Pons (tissue), 1 donor: ENCODE results near the gene VGLL4.

Experiments
- DNase-seq: peaks from one replicate; pipeline ENCODE4 v3.0.0-alpha.2; 2016; ENCODE audit warnings: low spot score

VGLL4 gene

GRCh38 chr3:11565492-11565891 is 78.2 kb downstream of the VGLL4 start:
- no peak for DNase-seq

- no peak for DNase-seq
Measured at GRCh38 chr3:11565072-11565471, 78.6 kb downstream of the VGLL4 start.

- no peak for DNase-seq
Measured at GRCh38 chr3:11564577-11565001, 79.1 kb downstream of the VGLL4 start.

- DNase-seq: no peak
Measured at GRCh38 chr3:11563865-11564185, 79.9 kb downstream of the VGLL4 start.

- no peak for DNase-seq
Measured at GRCh38 chr3:11563159-11563864, 80.4 kb downstream of the VGLL4 start.

- no peak for DNase-seq
Measured at GRCh38 chr3:11562277-11562881, 81.3 kb downstream of the VGLL4 start.

- no peak for DNase-seq
Measured at GRCh38 chr3:11560746-11561145, 83.0 kb downstream of the VGLL4 start.

GRCh38 chr3:11559816-11560633 is 83.7 kb downstream of the VGLL4 start:
- DNase-seq: no peak

- no peak for DNase-seq
Measured at GRCh38 chr3:11558918-11559815, 84.5 kb downstream of the VGLL4 start.

- DNase-seq: no peak
Measured at GRCh38 chr3:11558411-11558903, 85.3 kb downstream of the VGLL4 start.

- no peak for DNase-seq
Measured at GRCh38 chr3:11558002-11558401, 85.7 kb downstream of the VGLL4 start.

GRCh38 chr3:11556851-11557644 is 86.7 kb downstream of the VGLL4 start:
- no peak for DNase-seq

- DNase-seq: no peak
Measured at GRCh38 chr3:11555881-11556633, 87.7 kb downstream of the VGLL4 start.

- DNase-seq: no peak
Measured at GRCh38 chr3:11555211-11555782, 88.4 kb downstream of the VGLL4 start.

GRCh38 chr3:11554666-11555065 is 89.0 kb downstream of the VGLL4 start:
- no peak for DNase-seq

GRCh38 chr3:11554236-11554610 is 89.5 kb downstream of the VGLL4 start:
- no peak for DNase-seq

GRCh38 chr3:11553436-11554235 is 90.1 kb downstream of the VGLL4 start:
- no peak for DNase-seq

GRCh38 chr3:11552289-11553264 is 91.1 kb downstream of the VGLL4 start:
- no peak for DNase-seq
